ENCODE data around the gene VCL. TPM values are rescaled to one million over a fixed set of nuclear protein-coding genes. Genes with fewer than 3 reads are reported as not detected.

Gene VCL
- total and polyA plus RNA-seq, 8 donors, result 8.6 to 51.7 (median 28.5) TPM

GRCh38 chr10:74071157-74071556 is 73.2 kb downstream of the VCL start:
- no peaks in the 10 kb centered on the region for H3K27me3 ChIP-seq
- no peak for DNase-seq
- intact Hi-C loops (cut with DNase I), result loop anchor here in 1 of 3 donors (10.0 kb wide), 1 partner anchor 186 kb away; no protein-coding TSS in a partner anchor
- peak in 1 of 4 donors; percentile 38 for ATAC-seq
- no peak overlapping the region for H3K27ac ChIP-seq
- H3K36me3 ChIP-seq, result peaks cover 0 to 22% (median 10%) of the 10 kb centered on the region in 3 donors
- no peak for TF ChIP-seq CTCF (IDR thresholded peaks at IDR 0.05)
- FAIRE-seq, result no peak
- H3K4me3 ChIP-seq, result no peak overlapping the region
- no peaks in the 10 kb centered on the region for H3K9me3 ChIP-seq
- H3K4me1 ChIP-seq, result peaks cover 0 to 6% (median 4%) of the 10 kb centered on the region in 3 donors

- no peak overlapping the region for H3K4me3 ChIP-seq
- TF ChIP-seq CTCF (IDR thresholded peaks at IDR 0.05), result no peak
- no peaks in the 10 kb centered on the region for H3K27me3 ChIP-seq
- H3K4me1 ChIP-seq, result peaks cover 0 to 6% (median 4%) of the 10 kb centered on the region in 3 donors
- FAIRE-seq, result no peak
- 90 to 91% methylated on average over 6 of the region's 6 CpGs for WGBS, 2 donors
- no peak for ATAC-seq
- no peak for DNase-seq
- peaks cover 0 to 22% (median 11%) of the 10 kb centered on the region in 3 donors for H3K36me3 ChIP-seq
- H3K9me3 ChIP-seq, result no peaks in the 10 kb centered on the region
- H3K27ac ChIP-seq, result no peak overlapping the region
- intact Hi-C loops (cut with DNase I), result loop anchor here in 1 of 3 donors (10.0 kb wide), 1 partner anchor 188 kb away; no protein-coding TSS in a partner anchor
These were observed 74.6 kb downstream of the VCL start for GRCh38 chr10:74072503-74072902.

GRCh38 chr10:74075906-74076305 is 78.0 kb downstream of the VCL start:
- DNase-seq, result no peak
- no peak for FAIRE-seq
- H3K4me1 ChIP-seq, result peaks cover 0 to 11% (median 0%) of the 10 kb centered on the region in 3 donors
- no peaks in the 10 kb centered on the region for H3K9me3 ChIP-seq
- H3K27ac ChIP-seq, result no peak overlapping the region
- no peak for ATAC-seq
- no peak for TF ChIP-seq CTCF (IDR thresholded peaks at IDR 0.05)
- WGBS, 2 donors, result 88 to 91% methylated on average over 5 of the region's 5 CpGs
- H3K27me3 ChIP-seq, result no peaks in the 10 kb centered on the region
- H3K4me3 ChIP-seq, result no peak overlapping the region
- intact Hi-C loops (cut with DNase I), result loop anchor here in 1 of 3 donors (10.0 kb wide), 1 partner anchor 191 kb away; no protein-coding TSS in a partner anchor
- H3K36me3 ChIP-seq, result peaks cover 0 to 22% (median 11%) of the 10 kb centered on the region in 3 donors

GRCh38 chr10:74076961-74077360 is 79.0 kb downstream of the VCL start:
- 90 to 96% methylated on average over 2 of the region's 2 CpGs for WGBS, 2 donors
- Histone ChIP-seq H3K4me1 (peaks cover 0 to 11% (median 0%) of the 10 kb centered on the region in 3 donors), H3K36me3 (peaks cover 0 to 22% (median 11%) of the 10 kb centered on the region in 3 donors), H3K4me3 (no peak overlapping the region), H3K27me3 (no peaks in the 10 kb centered on the region), H3K9me3 (no peaks in the 10 kb centered on the region), H3K27ac (no peak overlapping the region)
- intact Hi-C loops (cut with DNase I), result loop anchor here in 1 of 3 donors (10.0 kb wide), 1 partner anchor 192 kb away; no protein-coding TSS in a partner anchor
- ATAC-seq (no peak), DNase-seq (no peak), FAIRE-seq (no peak)
- TF ChIP-seq CTCF (IDR thresholded peaks at IDR 0.05), result no peak

GRCh38 chr10:74077416-74077815 is 79.5 kb downstream of the VCL start:
- Histone ChIP-seq H3K9me3 (no peaks in the 10 kb centered on the region), H3K27ac (no peak overlapping the region), H3K36me3 (peaks cover 0 to 22% (median 11%) of the 10 kb centered on the region in 3 donors), H3K4me1 (peaks cover 0 to 11% (median 0%) of the 10 kb centered on the region in 3 donors), H3K4me3 (no peak overlapping the region), H3K27me3 (no peaks in the 10 kb centered on the region)
- 91 to 95% methylated on average over 4 of the region's 4 CpGs for WGBS, 2 donors
- ATAC-seq (no peak), FAIRE-seq (no peak), DNase-seq (no peak)
- intact Hi-C loops (cut with DNase I), result loop anchor here in 1 of 3 donors (10.0 kb wide), 1 partner anchor 193 kb away; no protein-coding TSS in a partner anchor
- no peak for TF ChIP-seq CTCF (IDR thresholded peaks at IDR 0.05)

All from pancreas (tissue), 10 donors.